Measurements from ENCODE around the gene CST9.
"Not testable (repeated sequence)": the region's sequence is repeated elsewhere in the genome, so short reads cannot be mapped to it uniquely, and the experiment has no call there.

Gene CST9

GRCh38 chr20:23636908-23637281 lies 31.2 kb upstream of the CST9 start:
- no peak for DNase-seq

DNA sequence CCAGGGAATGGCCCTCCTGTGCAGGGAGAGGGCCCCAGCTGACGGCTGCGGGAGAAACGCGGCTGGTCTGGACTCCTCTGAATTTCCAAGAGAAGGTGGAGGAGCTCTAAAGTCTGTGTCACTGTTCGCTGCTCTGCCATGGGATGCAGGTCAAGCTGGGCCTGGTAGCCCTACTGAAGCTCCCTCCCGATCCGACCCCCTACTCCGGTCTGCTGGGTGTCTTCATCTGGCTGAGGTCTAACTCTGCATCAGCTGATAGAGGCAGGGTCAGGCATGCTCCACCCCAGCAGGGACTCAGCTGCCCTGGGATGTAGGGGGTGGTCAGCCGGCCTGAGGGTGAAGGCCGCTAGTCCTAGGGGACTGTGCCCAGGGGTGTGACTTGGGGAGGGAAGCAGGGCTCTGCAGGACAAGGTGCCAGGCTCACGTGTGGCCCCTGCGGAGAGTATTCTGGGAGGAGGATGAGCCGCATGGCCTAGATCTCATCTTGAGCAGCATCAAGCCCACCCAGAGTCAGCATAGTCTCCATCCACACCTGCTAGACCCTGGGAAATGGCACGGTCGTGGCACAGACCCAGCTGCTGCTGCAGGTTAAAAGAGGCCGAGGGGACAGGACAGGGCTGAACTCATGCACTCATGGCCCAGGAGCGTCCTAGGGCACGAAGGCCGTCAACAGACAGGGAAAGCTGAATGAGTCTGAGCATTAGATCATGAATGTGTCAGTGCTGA lies 30.6 kb upstream of the CST9 start:
- no peak for DNase-seq

- not testable (repeated sequence) for DNase-seq
Observed at GRCh38 chr20:23635768-23636090, 30.0 kb upstream of the CST9 start.

DNA sequence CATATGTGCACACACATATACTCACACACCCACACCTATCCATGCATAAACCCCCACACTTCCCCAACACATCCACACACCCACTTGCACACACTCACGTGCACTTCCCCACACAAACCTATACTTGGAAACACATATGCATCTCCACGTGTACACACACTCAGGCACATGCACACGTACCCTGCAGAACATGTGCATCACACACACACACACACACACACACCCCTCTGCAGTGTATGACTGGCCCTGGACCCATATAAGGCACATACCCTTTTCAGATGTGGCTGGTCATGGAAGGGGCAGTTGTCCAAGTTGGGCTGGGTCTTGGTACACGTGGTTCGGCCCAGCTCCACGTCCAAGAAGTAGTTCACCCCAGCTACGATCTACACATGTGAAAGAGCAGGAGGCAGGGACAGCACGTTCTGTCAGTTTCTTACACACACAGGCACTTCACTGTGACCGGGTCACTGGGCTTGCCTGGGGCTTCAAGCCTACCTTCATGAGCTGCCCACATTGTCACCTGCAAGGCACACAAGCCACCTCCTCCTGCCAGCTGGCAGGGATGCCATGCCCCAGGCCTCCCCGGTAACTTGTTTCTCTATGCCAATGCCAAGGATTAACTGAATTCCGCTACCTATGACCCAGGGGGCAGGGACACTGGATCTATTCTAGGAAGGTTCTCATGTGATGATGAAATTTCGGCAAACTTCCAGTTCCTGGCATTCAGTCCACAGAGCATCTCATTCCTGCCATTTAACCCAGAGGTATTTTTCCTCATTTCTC lies 29.5 kb upstream of the CST9 start:
- DNase-seq, result no peak

DNA sequence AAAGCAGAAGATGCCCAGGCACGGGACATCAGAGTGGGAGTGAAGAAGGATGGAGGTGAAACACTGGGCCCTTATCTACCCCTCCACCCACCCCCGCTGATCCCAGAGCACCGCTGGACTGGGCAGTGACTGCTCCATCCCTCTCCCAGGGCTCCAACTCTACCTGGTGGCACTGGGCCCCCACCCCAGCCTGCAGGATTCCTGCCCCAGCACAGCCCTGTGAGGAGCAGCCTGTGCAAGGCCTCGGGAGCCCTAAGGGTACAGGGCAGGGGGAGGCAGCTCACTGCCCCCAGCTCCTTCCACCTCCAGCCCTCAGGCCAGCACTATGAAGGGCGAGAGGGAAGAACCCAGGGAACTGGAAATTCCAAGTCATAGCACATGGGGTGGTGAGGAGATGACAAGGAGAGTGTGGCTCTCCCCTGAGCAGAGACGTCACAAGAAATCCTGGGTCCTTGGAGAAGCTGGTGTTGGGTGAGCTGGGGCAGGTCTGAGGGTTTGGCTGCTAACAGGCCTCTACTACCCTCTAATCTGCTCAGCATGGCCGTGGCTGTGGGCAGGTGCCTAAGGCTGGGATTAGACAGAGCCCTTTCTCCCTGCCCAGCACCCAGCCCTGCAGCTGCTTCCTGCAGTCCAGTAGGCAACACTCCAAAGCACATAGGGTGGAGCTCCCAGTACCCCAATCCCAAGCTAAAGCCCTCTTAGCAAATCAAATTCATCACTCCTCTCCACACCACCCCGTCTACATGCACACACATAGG lies 28.5 kb upstream of the CST9 start:
- no peak for DNase-seq

- no peak for DNase-seq
Observed at GRCh38 chr20:23632711-23633573, 27.2 kb upstream of the CST9 start.

GRCh38 chr20:23631981-23632710 lies 26.4 kb upstream of the CST9 start:
- DNase-seq, result no peak

- no peak for DNase-seq
Observed at GRCh38 chr20:23631226-23631822, 25.6 kb upstream of the CST9 start.

- DNase-seq, result no peak
Observed at GRCh38 chr20:23630392-23630849, 24.7 kb upstream of the CST9 start.

DNA sequence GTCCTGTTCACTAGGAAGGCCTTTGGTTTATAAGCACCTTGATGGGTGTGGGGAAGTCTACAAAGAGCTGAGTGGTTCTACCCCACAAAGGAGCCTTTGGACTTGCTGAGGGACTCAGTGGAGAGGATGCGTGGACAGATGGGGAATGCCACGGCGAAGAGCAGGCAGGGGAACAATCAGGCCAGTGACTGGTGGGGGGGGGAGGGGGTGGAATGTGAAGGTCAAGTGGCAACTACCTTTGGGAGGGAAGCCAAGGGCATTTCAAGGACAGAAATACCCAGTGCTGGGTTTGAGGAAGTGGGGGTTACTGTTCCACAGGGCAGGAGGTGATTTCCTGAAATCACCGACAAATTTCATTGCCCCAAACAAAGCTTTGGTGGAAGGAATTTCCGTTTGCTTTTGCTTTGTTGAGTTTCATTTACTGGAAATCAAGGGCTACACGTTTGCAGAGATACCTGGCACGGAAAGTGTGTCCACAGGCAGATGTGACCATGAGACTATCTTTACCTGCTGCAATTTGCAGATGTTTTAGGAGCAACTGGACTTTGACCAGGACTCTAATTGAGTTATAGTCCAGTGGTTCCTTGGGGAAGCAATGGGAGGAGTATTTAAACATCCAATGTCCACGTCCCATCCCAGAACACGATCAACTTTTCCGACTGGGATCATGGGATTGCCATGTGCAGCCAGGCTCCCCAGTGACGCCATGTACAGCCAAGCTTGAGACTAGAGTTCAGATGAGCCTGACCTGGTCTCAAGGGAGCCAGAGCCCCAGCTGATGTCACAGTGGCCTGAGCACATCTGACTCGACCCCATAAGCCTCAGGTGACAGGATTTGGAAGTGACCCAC lies 24.1 kb upstream of the CST9 start:
- no peak for DNase-seq

DNA sequence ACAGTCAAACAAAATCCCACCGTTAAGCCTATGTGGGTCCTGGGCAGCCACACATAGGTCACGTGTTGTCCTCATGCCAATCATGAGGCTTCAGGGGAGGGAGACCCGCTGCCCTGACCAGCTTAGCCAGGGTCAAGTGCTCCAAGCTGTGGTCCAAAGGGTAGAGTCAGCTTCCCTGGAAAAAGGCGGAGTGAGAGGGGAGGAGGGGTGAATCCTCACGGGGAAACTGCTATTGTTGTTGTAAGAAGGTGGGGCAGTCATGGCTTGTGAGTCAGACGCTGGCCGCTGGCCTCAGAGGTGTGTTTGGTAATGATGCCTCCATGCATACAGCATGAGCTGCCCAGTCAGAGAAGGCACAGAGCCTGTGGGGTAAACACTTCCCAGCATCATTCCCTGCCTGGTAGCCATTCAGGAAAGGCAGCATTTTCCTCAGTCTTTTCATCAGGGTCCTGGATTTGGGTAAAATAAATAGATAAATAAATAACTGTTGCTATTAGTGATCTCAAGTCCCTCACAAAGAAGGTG lies 23.4 kb upstream of the CST9 start:
- DNase-seq, result no peak

DNA sequence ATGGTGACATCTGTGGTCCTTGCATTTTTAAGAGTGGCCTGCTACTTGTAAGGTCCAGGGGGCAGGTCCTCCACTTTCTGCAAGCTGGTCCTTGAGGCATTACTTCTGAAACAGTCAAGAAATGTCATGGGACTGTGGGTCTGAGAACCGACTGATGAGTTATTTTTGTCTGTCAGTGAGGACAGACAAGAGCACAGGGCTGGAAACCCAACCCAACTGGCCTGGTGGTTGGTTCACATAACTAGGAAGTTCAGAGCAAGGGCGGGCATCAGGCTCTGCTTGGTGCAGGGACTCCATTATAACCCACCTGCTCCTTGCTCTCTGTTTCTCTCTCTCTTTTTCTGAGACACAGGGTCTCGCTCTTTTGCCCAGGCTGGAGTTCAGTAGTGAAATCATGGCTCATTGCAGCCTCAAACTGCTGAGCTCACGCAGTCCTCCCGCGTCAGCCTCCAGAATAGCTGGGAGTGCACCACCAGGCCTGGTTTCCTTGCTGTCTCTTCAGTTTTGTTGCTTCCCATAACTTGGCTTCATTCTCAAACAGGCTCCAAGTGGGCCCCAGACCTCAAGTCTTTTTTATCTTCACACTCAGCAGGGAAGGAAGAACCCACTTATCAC lies 22.8 kb upstream of the CST9 start:
- DNase-seq, result peak; percentile 46

DNA sequence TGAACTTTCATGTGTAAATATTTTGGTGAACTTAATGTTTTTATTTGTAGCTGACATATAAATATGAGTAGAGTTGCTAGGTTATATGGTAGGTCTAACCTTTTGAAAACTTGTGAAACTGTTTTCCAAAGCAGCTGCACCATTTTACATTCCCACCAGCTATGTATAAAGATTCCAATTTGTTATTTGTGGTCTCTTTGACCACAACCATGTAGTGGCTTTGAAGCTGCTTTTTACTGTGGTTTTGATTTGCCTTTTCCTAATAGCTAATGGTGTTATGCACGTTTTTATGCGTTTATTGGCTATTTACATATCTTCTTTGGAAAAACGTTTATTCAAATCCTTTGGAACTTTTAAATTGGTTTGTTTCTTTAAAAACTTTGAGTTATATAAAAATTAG lies 21.8 kb upstream of the CST9 start:
- no peak for DNase-seq

- DNase-seq, result peak; percentile 67
Observed at GRCh38 chr20:23626040-23626620, 20.4 kb upstream of the CST9 start.

DNA sequence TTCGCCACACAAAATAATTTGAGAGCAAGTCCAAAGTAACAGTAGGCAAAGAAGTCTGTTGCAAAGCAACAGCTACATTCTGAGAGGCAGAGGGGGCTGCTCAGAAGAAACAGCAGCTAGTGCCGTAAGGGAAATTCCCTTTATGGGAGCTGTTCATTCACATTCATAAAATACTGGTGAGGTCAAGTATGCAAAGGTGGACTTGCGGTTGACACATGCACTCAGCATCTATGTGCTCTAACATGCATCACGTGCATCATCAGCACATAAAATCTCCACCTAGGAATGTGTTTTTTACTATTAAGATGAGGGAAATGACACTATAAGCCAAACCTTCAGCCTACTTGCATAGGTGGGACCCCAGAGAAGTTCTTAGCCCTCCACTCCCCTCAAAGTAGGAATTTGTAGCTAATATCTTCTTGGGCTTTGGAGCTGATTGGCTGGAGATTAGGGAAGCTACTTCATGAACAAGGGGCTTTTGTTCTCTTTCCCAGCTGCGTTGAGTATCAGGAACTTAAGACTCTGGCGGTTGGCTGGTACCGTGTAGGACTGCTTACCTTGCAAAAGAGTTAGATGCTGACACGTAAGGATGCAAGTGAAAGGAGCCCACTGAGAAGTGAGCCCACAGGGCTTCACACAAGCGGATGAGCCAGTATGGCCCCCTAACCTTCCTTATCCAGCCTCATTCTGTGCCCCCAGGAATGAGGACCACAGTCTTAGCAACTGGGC lies 19.7 kb upstream of the CST9 start:
- DNase-seq, result no peak

DNA sequence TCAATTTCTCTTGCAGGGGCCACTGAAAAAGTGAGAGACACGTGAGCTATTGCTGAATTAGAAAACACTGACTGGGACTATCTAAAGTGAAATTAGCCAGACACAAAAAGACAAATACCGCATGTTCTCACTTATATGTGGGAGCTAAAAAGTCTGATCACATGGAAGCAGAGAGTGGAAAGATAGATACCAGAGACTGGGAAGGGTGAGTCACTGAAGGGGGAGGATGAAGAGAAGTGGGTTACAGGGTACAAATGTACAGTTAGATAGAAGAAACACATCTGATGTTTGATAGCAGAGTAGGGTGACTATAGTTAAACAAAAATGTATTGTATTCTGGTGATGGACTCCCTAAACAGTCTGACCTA lies 18.6 kb upstream of the CST9 start:
- peak; percentile 29 for DNase-seq

DNA sequence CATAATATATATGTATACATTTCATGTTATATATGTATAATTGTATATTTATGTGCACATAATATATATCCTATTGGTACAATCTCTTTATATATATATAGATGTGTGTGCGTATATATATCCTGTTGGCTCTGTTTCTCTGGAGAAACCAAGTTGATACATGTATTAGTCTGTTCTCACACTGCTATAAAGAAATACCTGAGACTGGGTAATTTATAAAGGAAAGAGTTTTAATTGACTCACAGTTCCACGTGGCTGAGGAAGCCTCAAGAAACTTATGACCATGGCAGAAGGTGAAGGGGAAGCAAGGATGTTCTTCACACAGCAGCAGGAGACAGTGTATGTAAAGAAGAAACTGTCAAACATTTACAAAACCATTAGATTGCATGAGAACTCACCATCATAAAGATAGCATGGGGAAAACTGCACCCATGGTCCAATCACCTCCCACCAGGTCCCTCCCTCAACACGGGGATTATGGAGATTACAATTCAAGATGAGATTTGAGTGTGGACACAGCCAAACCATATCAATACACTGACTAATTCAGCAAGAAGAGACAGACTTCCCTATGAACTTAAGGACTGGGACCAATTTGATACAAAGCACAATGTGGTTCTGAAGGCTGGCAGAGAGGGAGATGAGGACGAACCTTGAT lies 18.1 kb upstream of the CST9 start:
- DNase-seq, result no peak

DNA sequence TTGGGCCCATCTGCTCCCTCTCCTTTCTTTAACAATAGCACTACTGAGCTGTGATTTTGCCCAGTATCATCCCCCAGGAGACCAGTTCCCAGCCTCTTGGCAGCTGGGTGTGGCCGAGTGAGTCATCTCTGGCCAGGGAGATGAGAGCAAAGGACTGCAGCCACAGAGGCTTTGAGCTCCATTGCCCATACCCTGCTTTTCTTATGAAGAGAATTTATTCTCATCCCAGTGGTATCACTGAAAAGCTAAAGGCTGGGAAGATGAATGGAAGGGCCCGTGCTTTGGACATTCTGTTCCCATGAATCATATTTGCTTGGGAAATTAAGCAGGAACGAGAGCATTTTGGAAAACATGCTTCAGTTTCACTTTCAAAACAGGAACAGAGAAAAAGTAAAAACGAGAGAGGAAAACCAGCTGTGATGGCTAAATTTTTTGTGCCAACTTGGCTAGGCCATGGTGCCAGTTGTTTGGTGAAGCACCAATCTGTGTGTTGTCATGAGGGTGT lies 17.2 kb upstream of the CST9 start:
- peak; percentile 62 for DNase-seq

Measured in hematopoietic multipotent progenitor cell treated with erythropoietin and hydrocortisone succinate and interleukin-3 and kit ligand, for 4 days (in vitro differentiated cells).